IPS-11a (cell line): ENCODE measurements around the gene PITPNB.
A peak's percentile ranks its signal among the peaks of the same experiment; 100 is the strongest.

Source experiments
- H3K4me3 ChIP-seq: one replicate; pipeline ENCODE4 v1.5.1; 2013; ENCODE audit warnings: low read depth, low read length, control low read depth

The PITPNB gene

GRCh38 chr22:27919222-27919941 lies at the start of gene PITPNB:
Gene PITPNB, minus strand, starts transcription at chr22:27919256. Its CDS starts 65 bp downstream, at chr22:27919191.
- peak within 1 kb of the TSS; percentile 87 for H3K4me3 ChIP-seq

GRCh38 chr22:27966168-27967064 lies 47.4 kb upstream of the PITPNB start:
- no peak overlapping the region for H3K4me3 ChIP-seq

GRCh38 chr22:27962268-27963044 lies 43.4 kb upstream of the PITPNB start:
- no peak overlapping the region for H3K4me3 ChIP-seq

- H3K4me3 ChIP-seq = no peak overlapping the region
These were observed 42.6 kb upstream of the PITPNB start for GRCh38 chr22:27961680-27962079.

- H3K4me3 ChIP-seq = no peak overlapping the region
These were observed 42.1 kb upstream of the PITPNB start for GRCh38 chr22:27961182-27961581.

- no peak overlapping the region for H3K4me3 ChIP-seq
These were observed 40.5 kb upstream of the PITPNB start for GRCh38 chr22:27959335-27960090.

- H3K4me3 ChIP-seq = no peak overlapping the region
These were observed 33.7 kb upstream of the PITPNB start for GRCh38 chr22:27952779-27953178.

GRCh38 chr22:27952091-27952490 lies 33.0 kb upstream of the PITPNB start:
- H3K4me3 ChIP-seq = no peak overlapping the region

- no peak overlapping the region for H3K4me3 ChIP-seq
These were observed 30.4 kb upstream of the PITPNB start for GRCh38 chr22:27949421-27949820.

- no peak overlapping the region for H3K4me3 ChIP-seq
These were observed 29.5 kb upstream of the PITPNB start for GRCh38 chr22:27948569-27948968.

GRCh38 chr22:27947448-27947847 lies 28.4 kb upstream of the PITPNB start:
- no peak overlapping the region for H3K4me3 ChIP-seq

GRCh38 chr22:27941143-27941542 lies 22.1 kb upstream of the PITPNB start:
- H3K4me3 ChIP-seq = no peak overlapping the region

- no peak overlapping the region for H3K4me3 ChIP-seq
These were observed 18.4 kb upstream of the PITPNB start for GRCh38 chr22:27937453-27937852.

- no peak overlapping the region for H3K4me3 ChIP-seq
These were observed 16.8 kb upstream of the PITPNB start for GRCh38 chr22:27935897-27936296.

- no peak overlapping the region for H3K4me3 ChIP-seq
These were observed 15.0 kb upstream of the PITPNB start for GRCh38 chr22:27934069-27934468.

GRCh38 chr22:27933186-27933983 lies 14.3 kb upstream of the PITPNB start:
- H3K4me3 ChIP-seq = no peak overlapping the region

GRCh38 chr22:27930331-27931060 lies 11.4 kb upstream of the PITPNB start:
- no peak overlapping the region for H3K4me3 ChIP-seq

- no peak overlapping the region for H3K4me3 ChIP-seq
These were observed 8.6 kb upstream of the PITPNB start for GRCh38 chr22:27927608-27928007.

GRCh38 chr22:27925331-27925730 lies 6.3 kb upstream of the PITPNB start:
- H3K4me3 ChIP-seq = no peak overlapping the region
